PFSK-1 (cell line): Measurements from ENCODE around the gene BRSK2.

Experiments used
- FOXP2 ChIP-seq: optimal IDR thresholded peaks from 2 replicates; pipeline ENCODE3; 2011; ENCODE audit warnings: borderline replicate concordance, control low read depth, inconsistent platforms; ENCODE audit not compliant: insufficient read depth; ENCODE audit errors: extremely low read length, extremely low read depth
- POLR2AphosphoS5 ChIP-seq: IDR thresholded peaks from 2 replicates; pipeline ENCODE4 v1.6.1; 2012; ENCODE audit warnings: low read depth, mild to moderate bottlenecking, control low read depth, low read length, moderate library complexity
- REST ChIP-seq, 2 experiments: IDR thresholded peaks; 2 replicates each; pipeline versions ENCODE4 v1.6.1 to v1.8.0; 2011 to 2012; ENCODE audit warnings: low read depth in 2 of 2, low read length in 2 of 2, control low read depth in 1 of 2, inconsistent platforms in 1 of 2, mild to moderate bottlenecking in 1 of 2, moderate library complexity in 1 of 2; ENCODE audit not compliant: insufficient read depth in 1 of 2
- SIN3A ChIP-seq: IDR thresholded peaks from 2 replicates; pipeline ENCODE4 v1.6.1; 2012; ENCODE audit warnings: mild to moderate bottlenecking, low read length, moderate library complexity, borderline replicate concordance; ENCODE audit not compliant: insufficient read depth
- TAF1 ChIP-seq: IDR thresholded peaks from 2 replicates; pipeline ENCODE4 v1.6.1; 2012; ENCODE audit warnings: low read length, control low read depth, borderline replicate concordance; ENCODE audit not compliant: insufficient read depth

GRCh38 chr11:1445741-1446445 is 56.2 kb downstream of the BRSK2 start:
- no peak for TF ChIP-seq TAF1
- TF ChIP-seq POLR2AphosphoS5 = no peak
- no peak for TF ChIP-seq REST (IDR thresholded peaks at IDR 0.05; ENCODE audit: insufficient read depth in 1 of 2, low read depth in 2 of 2, low read length in 2 of 2)
- no peak for TF ChIP-seq SIN3A
- no peak for TF ChIP-seq FOXP2
